GM21367 (cell line): Measurements from ENCODE around the gene DAGLA.

Experiments used
- ATAC-seq: cut with Tn5 transposase; IDR thresholded peaks from one replicate; pipeline ENCODE4 v1.9.1; 2021; ENCODE audit not compliant: unreplicated experiment

The DAGLA gene

DNA sequence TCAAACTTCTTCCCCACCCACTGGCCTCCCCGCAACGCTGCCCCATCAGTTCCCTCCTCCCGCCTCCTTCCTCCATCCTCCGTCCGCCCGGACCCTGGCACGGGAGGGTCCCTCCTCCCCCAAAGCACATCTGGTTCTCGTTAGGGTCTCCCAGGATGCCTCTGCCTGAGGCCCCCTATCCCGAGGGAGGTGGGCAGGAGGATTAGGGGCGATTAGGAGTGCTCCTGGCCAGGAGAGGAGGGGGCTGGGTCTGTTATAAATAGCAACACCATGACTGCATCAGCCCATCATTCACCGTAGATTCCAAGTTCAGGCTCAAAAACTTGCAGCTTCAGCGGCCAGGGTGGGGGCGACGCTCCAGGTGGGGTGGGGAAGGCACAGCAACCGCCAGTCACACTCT, 82.6 kb downstream of the DAGLA start:
- no peak for ATAC-seq

DNA sequence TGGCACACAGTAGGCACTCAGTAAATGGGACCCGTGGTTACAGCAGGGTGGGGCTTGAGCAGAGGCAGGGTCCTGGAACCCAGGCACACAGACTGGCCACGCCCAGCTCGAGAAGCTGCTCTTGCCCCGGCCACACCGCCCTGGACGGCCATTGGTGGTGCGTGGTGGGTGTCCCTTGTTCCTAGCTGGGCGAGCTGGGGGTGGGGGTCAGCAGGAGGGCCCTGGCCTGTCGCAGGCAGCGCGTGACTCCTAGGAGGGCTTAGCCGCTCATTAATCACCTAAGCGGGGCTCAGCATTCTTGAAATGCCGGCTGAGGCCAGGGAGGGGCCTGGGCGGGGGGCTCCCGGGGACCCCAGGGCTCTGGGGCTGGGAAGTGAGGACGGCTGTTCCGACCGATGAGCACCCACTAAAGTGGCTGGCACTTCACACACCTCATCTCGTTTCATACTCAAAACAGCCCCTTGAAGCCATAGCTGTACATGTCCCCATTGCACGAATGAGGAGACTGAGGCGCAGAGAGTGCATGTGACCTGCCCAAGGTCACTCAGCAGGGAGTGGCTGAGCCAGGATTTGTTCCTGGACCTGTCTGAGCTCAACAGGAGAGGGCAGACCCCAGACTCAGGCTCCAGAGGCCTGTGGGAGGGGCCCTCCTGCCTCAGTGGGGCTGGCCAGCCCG, 83.9 kb downstream of the DAGLA start:
- no peak for ATAC-seq

- ATAC-seq = no peak
Measured at GRCh38 chr11:61764606-61765260, 84.5 kb downstream of the DAGLA start.

DNA sequence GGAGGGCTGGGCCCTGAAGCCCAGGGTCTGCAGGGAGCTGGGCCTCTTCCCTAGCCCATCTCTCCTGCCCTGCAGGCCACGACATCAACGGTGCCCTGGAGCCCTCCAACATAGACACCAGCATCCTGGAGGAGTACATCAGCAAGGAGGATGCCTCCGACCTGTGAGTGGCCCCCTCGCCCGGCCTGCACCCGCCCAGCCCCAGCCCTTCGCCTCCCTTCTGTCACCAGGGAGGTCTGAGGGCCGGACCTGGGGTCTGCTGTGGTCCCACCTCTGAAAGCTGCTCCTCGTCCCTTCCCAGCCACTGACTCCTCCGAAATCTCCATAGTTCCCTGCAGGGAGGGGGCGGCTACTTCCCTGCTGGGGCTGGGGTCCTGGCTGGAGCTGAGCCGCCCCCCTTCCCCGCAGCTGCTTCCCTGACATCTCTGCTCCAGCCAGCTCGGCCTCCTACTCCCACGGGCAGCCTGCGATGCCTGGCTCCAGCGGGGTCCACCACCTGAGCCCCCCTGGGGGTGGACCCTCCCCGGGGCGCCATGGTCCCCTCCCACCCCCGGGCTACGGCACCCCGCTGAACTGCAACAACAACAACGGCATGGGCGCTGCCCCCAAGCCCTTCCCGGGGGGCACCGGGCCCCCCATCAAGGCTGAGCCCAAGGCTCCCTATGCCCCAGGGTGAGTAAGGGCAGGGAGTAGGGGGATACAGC, 85.5 kb downstream of the DAGLA start:
- ATAC-seq = no peak

DNA sequence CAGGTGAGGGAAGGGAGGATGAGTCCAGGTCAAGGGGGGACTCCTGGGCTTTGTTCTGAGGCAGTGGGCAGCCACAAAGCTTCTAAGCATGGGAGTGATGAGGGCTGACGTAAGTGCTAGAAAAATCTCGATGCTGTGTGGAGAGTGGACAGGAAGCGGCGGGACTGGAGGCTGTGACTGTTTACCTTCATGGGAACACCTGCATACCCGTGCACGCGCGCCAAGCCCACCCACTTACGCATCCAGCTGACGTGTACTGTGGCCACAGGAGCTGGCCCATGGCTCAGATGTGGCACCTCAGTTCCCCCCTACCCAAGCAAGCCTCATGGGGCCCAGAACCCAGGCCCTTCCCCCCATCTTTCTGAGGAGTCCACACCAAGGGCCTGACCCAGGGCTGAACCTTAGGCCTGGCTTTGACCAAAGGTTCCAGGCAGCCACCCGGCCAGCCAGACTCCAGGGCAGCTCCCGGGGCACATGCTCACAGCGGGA, 86.2 kb downstream of the DAGLA start:
- ATAC-seq = no peak

DNA sequence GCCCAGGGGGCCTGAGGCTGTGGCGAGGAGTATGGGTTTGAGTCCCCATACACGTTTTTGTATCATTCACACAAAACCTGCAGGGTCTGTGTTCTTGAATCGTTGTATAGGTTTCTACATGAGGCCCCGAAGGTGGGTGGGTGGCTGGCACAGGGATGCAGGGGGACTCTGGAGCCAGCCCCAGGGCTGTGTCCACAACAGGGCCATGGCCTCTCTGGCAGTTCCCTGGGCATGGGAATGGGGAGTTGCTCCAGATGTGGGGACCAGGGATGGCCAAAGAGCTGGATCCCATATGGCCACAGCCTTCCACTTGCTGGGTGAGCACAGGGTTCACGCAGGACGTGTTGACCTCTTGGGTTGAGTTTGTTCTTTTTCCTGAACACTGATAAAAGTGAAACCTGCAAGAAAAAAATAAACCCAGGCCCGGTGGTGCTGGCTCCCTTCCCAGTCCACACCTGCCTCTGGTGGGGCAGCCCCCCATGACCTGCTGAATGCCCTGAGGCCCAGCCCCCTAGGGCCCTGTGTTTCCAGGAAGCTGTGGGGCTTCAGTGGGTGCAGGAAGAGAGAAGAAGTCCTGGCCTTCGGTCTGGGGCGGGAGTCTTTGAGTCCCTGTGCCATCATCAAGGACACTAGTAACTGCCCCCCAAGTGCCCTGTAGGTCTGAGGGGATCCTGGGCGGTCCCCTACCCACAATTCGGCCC, 88.3 kb downstream of the DAGLA start:
- ATAC-seq = no peak

DNA sequence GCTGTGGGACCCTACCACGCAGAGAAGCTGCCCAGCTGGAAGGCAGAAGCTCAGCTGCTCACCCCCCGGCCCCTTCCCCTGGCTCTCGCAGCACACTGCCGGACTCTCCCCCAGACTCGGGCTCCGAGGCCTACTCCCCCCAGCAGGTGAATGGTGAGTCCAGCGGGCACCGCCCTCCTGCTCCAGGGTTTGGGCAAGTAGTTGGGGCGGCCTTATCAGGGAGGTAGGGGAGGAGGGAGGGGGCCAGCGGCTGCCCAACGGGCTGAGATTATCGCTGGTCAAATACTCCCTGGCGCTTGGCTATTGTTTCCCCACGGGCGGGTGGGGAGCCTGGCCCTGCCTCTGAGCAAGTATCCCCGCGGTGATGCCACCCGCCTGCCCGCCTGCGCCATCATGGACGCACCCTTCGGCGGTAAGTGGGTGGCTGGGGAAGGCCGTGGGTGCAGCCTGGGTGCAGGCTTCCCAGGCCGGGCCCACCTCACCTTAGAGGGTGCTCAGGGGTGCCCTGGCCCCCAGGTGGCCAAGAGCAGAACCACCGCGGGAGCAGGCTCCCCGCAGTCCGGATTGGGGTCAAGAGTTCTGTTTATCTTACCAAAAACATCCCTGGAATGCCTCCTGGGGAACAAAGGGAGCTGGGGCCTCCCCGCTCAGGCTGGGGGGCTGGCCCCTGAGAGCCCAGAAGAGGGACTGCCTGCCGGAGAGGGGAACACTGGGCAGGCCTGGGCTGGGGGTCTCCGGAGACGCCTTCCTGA, 89.2 kb downstream of the DAGLA start:
- ATAC-seq = no peak

DNA sequence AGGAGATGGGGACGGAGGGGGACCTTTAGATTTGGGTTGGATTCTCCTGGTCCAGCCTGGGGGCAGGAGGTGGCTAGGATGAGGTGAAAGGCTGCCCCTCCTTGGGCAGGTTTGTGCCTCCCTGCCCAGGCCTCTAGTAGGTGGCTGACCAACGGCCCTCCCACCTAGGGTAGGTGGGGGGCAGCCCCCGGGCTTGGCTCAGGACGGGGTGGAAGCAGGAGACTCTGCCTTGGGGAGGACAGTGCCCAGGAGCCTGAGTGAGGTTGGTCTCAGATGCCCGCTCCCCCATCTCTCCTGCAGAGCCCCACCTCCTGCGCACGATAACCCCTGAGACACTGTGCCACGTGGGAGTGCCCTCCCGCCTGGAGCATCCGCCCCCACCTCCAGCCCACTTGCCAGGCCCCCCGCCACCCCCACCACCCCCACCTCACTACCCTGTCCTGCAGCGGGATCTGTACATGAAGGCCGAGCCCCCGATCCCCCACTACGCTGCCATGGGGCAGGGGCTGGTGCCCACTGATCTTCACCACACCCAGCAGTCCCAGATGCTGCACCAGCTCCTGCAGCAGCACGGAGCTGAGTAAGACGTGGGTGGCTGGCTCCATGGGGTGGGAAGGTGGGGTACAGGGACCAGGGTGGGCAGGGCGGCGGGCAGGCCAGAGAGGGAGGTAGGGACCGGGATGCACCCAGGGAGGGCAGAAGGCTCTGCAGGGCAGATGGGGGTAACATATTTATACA, 89.9 kb downstream of the DAGLA start:
- ATAC-seq = no peak

DNA sequence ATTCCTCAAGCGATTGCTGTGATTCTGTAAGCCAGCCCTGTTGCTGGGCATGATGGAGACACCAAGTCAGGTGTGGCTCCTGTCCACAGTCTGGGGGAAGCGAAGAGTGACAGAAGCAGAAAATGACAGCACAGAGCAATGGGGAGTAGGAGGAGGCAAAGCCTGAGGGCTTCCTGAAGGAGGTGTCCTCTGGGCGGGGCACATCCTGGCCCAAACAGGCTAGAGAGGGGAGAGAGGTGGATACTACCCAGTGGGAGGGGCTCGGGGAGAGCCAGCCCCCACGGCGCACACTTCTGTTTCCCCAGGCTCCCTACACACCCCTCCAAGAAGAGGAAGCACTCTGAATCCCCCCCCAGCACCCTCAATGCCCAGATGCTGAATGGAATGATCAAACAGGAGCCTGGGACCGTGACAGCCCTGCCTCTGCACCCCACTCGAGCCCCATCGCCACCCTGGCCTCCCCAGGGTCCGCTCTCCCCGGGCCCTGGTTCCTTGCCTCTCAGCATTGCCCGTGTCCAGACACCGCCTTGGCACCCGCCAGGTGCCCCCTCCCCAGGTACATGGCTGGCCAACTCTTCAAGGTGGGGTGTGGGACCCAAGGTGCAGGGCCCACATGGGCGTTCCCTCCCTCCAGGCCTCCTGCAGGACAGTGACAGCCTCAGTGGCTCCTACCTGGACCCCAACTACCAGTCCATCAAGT, 91.2 kb downstream of the DAGLA start:
- ATAC-seq = no peak

GRCh38 chr11:61771985-61772455, 91.8 kb downstream of the DAGLA start:
- no peak for ATAC-seq

GRCh38 chr11:61773356-61773755, 93.2 kb downstream of the DAGLA start:
- no peak for ATAC-seq

DNA sequence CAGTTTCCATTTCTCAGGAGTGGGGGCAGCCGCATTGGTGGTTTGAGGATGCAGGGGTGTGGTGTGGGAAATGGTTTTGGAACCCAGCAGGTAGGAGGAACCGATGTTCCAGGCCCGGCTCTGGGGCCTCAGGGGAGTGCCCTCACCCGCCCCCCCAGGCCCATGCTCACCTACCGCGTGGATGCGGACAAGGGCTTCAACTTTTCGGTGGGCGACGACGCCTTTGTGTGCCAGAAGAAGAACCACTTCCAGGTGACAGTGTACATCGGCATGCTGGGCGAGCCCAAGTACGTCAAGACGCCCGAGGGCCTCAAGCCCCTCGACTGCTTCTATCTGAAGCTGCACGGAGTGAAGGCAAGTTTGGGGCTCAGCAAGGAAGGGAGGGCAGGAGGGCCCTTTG, 93.6 kb downstream of the DAGLA start:
- ATAC-seq = no peak

DNA sequence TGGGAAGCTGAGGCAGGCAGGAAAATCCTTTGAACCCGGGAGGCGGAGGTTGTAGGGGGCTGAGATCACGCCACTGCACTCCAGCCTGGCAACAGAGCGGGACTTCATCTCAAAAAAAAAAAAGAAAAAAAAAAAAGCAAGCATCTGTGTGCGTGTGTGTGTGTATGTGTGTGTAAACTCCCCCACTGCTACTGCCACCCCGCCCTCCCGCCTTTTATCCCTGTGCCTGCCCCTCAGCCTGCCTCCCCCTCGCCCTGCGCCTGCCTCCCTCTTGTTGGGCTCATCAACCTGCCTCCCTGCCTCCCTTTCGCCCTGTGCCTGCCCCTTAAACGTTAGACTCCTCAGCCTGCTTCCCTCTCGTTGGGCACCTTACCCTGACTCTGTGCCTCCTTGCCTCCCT, 94.2 kb downstream of the DAGLA start:
- no peak for ATAC-seq

DNA sequence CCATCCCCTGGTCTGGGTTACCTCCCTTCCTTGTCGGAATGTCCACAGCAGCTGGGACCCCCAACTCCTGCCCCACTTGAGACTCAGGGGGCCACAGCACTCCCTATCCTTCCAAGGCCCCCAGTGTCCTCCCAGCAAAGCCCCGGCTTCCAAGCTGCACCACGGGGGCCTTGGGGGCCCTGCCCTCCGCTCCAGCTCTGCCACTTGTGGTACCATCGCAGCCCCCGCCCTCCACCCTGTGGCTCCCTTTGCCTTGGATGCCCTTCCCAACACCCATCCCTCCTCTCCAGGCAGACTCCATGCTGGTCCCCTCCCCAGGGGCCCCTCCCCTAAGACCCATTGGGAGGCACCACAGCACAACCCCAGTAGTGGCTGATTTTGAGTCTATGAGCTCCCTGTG, 94.9 kb downstream of the DAGLA start:
- ATAC-seq = no peak

DNA sequence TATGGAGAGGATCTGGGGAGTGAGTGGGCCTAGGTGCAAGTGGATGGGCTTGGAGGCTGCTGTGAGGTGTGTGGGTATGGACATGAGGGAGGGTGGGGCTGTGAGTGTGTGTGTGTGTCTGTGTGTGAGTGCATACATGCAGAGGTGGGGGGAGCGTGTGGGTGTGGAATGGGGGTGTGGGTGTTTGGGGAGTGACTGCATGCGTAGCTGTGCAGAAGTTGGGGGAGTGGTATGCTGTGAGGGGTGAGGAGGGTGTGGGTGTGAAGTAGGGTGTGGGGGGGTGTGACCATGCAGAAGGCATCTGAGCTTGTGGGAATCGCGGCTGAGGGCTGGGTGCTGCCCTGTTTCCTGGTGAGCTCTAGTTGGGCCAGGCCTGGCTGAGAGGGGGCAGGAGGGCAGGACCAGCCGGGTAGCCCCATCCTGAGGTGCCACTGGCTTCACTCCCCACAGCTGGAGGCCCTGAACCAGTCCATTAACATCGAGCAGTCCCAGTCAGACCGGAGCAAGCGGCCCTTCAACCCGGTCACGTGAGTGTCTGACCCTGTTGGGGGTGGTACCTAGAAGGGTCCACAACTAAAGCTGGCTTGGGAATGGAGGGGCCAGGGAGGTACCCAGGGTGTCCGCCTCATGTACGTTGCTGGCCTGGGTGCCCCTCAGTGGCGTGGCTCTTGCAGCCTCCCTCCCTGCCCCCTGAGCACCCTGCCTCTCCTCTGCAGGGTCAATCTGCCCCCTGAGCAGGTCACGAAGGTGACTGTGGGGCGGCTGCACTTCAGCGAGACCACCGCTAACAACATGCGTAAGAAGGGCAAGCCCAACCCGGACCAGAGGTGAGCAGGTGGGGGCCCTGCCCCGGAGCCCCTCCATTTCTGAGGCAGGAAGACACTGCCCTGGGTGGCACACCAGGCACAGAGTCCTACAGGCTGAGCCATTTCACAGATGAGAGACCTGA, 95.7 kb downstream of the DAGLA start:
- no peak for ATAC-seq

DNA sequence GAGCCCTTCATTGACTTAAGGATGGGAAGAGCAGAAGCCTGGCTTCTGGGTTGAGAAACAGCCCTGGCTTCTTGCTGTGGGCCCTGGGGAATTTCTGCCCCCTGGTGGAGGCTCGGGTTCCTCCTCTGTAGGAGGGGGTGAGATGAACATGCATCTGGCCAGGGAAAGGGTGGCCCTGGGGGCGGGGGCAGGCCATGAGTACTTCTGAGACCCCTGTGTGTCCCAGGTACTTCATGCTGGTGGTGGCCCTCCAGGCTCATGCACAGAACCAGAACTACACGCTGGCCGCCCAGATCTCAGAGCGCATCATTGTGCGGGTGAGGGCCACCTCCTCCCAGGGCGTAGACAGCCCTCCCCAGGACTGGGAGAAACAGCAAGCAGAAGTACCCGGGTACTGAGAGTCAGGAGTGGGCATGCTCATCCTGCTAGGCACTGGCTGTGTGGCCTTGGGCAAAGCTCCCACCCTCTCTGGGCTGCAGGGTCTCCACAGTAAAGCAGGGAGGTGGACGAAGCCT, 96.4 kb downstream of the DAGLA start:
- no peak for ATAC-seq

DNA sequence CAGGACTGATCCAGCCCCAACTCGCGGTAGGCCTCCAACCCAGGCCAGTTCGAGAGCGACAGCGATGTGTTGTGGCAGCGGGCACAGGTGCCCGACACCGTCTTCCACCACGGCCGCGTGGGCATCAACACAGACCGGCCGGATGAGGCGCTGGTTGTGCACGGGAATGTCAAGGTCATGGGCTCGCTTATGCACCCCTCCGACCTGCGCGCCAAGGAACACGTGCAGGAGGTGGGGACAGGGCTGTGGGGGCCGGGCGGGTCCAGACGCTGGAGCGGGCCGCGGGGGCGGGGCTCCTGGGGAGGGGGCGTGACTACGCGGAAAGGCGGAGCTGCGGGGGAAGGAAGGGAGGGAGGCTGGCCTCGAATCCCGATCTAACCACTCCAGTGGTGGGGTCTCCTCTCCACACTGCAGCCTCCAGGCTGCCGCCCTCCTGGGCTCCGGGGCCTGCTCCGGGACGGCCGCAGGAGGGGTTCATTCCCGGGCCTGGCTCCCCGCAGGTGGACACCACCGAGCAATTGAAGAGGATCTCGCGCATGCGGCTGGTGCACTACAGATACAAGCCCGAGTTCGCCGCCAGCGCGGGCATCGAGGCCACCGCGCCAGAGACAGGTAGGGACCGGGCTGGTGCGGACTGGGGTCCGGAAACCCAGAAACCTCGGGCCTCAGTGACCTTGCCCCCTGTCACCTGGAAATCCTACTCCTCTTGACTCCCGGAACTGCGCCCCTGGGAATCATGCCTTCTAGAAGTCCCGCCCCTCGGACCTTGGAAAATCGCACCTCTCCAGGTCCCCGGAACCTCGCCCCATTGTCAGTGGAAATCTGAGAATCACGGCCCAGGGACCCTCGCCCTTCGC, 97.3 kb downstream of the DAGLA start:
- ATAC-seq = no peak
